PC-3 (cell line): ENCODE measurements around the gene HES2.
"Not testable (repeated sequence)": the region's sequence is repeated elsewhere in the genome, so short reads cannot be mapped to it uniquely, and the experiment has no call there.

Experiments
- CTCF ChIP-seq: fragments of 300-600 bp; sonication (generic); conservative IDR thresholded peaks from 2 replicates; pipeline ENCODE4 v1.5.1; 2017; ENCODE audit warnings: antibody characterized with exemption, low read depth, mild to moderate bottlenecking, low read length
- EZH2 ChIP-seq: fragments of 300-600 bp; sonication (generic); IDR thresholded peaks from one replicate; pipeline ENCODE4 v1.6.1; 2017; ENCODE audit warnings: antibody characterized with exemption, mild to moderate bottlenecking, low read length; ENCODE audit not compliant: unreplicated experiment

DNA sequence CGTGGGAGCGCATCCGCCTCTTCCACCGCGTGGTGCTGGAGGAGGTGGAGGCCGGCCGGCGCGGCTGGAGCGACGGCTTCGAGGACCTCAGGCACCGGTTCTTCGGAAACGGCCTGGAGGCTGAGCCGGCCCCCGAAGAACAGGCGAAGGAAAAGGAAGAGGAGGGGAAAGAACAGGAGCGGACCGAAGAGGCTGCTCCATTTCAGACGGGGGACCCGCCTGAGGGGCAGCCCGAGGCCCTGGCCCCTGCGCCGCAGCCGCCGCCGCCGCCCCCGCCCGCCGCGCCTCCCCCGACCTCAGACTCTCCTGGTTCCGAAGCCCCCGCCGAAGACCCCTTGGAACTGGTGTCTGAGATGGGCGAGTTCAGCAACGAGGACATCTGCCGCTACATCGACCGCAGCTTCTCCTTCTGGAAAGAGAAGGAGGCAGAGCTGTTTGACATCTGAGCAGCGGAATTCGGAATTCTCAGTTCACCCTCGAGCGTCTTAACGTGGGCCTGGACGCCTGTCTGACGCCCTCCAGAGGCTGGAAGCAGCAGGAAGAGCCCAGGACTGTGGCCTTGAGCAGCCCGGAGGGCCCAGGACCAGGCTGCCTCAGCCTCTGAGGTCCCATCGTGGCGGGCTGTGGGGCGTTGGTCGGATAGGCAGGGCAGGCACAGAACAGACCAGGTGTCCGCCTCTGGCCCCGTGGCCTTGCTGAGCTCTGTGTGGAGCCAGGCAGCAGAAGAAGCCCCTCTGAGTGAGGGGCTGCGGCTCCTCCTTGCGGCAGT lies 36.2 kb upstream of the HES2 start:
- TF ChIP-seq CTCF, result 0 out of 2 replicates have a peak, but pooled peaks have one; percentile 16
- not testable (repeated sequence) for TF ChIP-seq EZH2
